C4-2B (cell line): ENCODE results near the gene KLF16.

ENCODE experiments used
- CTCF ChIP-seq: fragments of 450-650 bp; conservative IDR thresholded peaks from 2 replicates; pipeline ENCODE4 v1.5.1; 2017; ENCODE audit warnings: mild to moderate bottlenecking
- ZFX ChIP-seq: fragments of 450-650 bp; IDR thresholded peaks from 2 replicates; pipeline ENCODE4 v1.6.1; 2017

- TF ChIP-seq CTCF: no peak
- no peak for TF ChIP-seq ZFX
Observed at GRCh38 chr19:1904860-1905109, 41.4 kb upstream of the KLF16 start.
